ENCODE results near the gene C3. TPM values are rescaled to one million over a fixed set of nuclear protein-coding genes. Genes with fewer than 3 reads are reported as not detected.

Gene C3
- total and polyA plus RNA-seq, 2 of the 13 experiments (the other 11 are each of a cell fraction or from before 2014, with no cell fraction given), result 1,455 to 6,272 TPM

DNA sequence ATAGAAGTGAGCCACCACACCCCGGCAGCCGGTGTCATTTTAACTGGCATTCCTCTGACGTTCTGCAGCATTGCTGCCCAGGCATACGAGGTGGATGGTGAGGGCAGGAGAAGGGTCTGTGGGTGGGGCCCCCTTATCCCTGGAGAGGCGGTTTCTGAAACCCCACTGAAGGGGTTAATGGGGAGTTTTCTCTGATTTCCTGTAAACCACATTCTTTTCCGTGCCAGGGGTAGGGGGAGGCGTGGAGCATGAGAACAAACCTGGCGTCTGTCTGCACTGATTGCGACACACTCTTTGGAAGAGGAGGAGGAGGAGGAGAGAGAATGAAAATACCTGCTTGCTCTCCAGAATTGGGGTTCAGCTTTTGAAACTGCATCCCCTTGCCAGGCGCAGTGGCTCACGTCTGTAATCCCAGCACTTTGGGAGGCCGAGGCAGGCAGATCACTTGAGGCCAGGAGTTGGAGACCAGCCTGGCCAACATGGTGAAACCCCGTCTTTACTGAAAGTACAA lies 2.7 kb upstream of the C3 start (continued):
- TF ChIP-seq, protein P1, sequence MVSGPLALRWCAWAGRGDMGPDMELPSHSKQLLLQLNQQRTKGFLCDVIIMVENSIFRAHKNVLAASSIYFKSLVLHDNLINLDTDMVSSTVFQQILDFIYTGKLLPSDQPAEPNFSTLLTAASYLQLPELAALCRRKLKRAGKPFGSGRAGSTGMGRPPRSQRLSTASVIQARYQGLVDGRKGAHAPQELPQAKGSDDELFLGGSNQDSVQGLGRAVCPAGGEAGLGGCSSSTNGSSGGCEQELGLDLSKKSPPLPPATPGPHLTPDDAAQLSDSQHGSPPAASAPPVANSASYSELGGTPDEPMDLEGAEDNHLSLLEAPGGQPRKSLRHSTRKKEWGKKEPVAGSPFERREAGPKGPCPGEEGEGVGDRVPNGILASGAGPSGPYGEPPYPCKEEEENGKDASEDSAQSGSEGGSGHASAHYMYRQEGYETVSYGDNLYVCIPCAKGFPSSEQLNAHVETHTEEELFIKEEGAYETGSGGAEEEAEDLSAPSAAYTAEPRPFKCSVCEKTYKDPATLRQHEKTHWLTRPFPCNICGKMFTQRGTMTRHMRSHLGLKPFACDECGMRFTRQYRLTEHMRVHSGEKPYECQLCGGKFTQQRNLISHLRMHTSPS (CRISPR knock-in tag; IDR thresholded peaks at IDR 0.05; ENCODE audit: low read depth), result peak; percentile 83; the same call in 1 of the 2 replicates
- no peak for TF ChIP-seq ZNF550 (CRISPR knock-in tag; IDR thresholded peaks at IDR 0.05; ENCODE audit: borderline replicate concordance)
- TF ChIP-seq RFX1 (IDR thresholded peaks at IDR 0.05), result no peak
- TF ChIP-seq SRY (CRISPR knock-in tag; IDR thresholded peaks at IDR 0.05), result no peak
- no peak for TF ChIP-seq NONO (IDR thresholded peaks at IDR 0.05)
- 0 out of 2 replicates have a peak, but pooled peaks have one; percentile 31 for TF ChIP-seq NONO (CRISPR knock-in tag; conservative IDR thresholded peaks at IDR 0.05)
- TF ChIP-seq TEAD2 (CRISPR knock-in tag; IDR thresholded peaks at IDR 0.05), result no peak
- TF ChIP-seq ZNF761 (CRISPR knock-in tag; conservative IDR thresholded peaks at IDR 0.05), result no peak
- TF ChIP-seq, protein P2, sequence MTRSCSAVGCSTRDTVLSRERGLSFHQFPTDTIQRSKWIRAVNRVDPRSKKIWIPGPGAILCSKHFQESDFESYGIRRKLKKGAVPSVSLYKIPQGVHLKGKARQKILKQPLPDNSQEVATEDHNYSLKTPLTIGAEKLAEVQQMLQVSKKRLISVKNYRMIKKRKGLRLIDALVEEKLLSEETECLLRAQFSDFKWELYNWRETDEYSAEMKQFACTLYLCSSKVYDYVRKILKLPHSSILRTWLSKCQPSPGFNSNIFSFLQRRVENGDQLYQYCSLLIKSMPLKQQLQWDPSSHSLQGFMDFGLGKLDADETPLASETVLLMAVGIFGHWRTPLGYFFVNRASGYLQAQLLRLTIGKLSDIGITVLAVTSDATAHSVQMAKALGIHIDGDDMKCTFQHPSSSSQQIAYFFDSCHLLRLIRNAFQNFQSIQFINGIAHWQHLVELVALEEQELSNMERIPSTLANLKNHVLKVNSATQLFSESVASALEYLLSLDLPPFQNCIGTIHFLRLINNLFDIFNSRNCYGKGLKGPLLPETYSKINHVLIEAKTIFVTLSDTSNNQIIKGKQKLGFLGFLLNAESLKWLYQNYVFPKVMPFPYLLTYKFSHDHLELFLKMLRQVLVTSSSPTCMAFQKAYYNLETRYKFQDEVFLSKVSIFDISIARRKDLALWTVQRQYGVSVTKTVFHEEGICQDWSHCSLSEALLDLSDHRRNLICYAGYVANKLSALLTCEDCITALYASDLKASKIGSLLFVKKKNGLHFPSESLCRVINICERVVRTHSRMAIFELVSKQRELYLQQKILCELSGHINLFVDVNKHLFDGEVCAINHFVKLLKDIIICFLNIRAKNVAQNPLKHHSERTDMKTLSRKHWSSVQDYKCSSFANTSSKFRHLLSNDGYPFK (CRISPR knock-in tag; IDR thresholded peaks at IDR 0.05; ENCODE audit: borderline replicate concordance), result no peak
- TF ChIP-seq KLF12 (CRISPR knock-in tag; IDR thresholded peaks at IDR 0.05; ENCODE audit: borderline replicate concordance), result no peak
- TF ChIP-seq, protein P3, sequence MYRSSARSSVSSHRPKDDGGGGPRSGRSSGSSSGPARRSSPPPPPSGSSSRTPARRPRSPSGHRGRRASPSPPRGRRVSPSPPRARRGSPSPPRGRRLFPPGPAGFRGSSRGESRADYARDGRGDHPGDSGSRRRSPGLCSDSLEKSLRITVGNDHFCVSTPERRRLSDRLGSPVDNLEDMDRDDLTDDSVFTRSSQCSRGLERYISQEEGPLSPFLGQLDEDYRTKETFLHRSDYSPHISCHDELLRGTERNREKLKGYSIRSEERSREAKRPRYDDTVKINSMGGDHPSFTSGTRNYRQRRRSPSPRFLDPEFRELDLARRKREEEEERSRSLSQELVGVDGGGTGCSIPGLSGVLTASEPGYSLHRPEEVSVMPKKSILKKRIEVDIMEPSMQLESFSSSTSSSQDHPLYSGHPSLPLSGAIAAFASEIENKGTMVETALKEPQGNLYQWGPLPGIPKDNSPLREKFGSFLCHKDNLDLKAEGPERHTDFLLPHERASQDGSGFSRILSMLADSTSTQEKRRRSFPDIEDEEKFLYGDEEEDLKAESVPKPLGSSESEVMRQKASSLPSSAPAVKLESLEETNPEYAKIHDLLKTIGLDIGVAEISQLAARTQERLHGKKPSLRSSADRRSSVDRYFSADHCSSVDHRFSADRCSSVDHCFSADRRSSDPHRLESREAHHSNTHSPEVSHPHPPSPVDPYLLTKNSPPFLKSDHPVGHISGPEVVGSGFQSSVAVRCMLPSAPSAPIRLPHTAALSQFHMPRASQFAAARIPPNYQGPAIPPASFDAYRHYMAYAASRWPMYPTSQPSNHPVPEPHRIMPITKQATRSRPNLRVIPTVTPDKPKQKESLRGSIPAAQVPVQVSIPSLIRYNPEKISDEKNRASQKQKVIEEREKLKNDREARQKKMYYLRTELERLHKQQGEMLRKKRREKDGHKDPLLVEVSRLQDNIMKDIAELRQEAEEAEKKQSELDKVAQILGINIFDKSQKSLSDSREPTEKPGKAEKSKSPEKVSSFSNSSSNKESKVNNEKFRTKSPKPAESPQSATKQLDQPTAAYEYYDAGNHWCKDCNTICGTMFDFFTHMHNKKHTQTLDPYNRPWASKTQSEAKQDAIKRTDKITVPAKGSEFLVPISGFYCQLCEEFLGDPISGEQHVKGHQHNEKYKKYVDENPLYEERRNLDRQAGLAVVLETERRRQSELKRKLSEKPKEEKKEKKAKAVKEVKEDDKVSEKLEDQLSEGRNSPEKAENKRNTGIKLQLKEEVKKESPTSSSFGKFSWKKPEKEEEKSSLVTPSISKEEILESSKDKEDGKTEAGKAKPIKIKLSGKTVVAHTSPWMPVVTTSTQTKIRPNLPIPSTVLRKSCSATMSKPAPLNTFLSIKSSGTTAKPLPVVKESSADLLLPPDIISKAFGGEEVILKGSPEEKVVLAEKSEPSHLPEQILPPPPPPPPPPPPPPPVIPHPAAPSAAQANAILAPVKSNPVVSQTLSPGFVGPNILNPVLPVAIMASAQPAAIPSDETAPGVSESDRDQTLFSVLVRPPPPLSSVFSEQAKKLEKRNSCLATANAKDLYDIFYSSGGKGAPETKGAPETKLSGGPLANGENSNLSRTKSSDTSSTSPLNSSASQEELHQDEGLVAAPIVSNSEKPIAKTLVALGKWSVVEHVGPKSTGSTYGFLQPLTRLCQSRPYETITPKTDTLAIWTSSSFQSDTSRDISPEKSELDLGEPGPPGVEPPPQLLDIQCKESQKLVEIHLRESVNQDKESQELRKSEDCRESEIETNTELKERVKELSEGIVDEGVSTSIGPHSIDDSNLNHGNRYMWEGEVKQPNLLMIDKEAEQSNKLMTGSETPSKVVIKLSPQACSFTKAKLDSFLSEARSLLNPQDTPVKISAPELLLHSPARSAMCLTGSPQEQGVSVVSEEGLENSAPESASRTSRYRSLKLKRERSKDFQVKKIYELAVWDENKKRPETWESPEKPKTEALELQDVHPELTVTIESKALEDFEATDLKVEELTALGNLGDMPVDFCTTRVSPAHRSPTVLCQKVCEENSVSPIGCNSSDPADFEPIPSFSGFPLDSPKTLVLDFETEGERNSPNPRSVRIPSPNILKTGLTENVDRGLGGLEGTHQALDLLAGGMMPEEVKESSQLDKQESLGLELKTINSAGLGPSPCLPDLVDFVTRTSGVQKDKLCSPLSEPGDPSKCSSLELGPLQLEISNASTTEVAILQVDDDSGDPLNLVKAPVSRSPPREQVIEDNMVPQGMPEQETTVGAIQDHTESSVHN (CRISPR knock-in tag; IDR thresholded peaks at IDR 0.05), result no peak
- TF ChIP-seq ETV6 (CRISPR knock-in tag; conservative IDR thresholded peaks at IDR 0.05), result no peak; the same call in 1 of the 2 replicates
- 0 out of 2 replicates have a peak, but pooled peaks have one; percentile 32 for TF ChIP-seq AKAP8 (CRISPR knock-in tag; IDR thresholded peaks at IDR 0.05)
- TF ChIP-seq, protein P4, sequence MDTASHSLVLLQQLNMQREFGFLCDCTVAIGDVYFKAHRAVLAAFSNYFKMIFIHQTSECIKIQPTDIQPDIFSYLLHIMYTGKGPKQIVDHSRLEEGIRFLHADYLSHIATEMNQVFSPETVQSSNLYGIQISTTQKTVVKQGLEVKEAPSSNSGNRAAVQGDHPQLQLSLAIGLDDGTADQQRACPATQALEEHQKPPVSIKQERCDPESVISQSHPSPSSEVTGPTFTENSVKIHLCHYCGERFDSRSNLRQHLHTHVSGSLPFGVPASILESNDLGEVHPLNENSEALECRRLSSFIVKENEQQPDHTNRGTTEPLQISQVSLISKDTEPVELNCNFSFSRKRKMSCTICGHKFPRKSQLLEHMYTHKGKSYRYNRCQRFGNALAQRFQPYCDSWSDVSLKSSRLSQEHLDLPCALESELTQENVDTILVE (CRISPR knock-in tag; IDR thresholded peaks at IDR 0.05), result 0 out of 2 replicates have a peak, but pooled peaks have one; percentile 27
- TF ChIP-seq ZFP90 (CRISPR knock-in tag; IDR thresholded peaks at IDR 0.05; ENCODE audit: borderline replicate concordance), result no peak
- no peak; the same call in 1 of the 2 replicates for TF ChIP-seq NFYC (CRISPR knock-in tag; IDR thresholded peaks at IDR 0.05)
